GM12874 (cell line): ENCODE data around the gene TMEM231.

Experiments used
- TF ChIP-seq, protein P1 (sequence below): IDR thresholded peaks from 2 replicates; pipeline ENCODE4 v1.5.1; 2011; ENCODE audit warnings: low read depth, mild to moderate bottlenecking, control low read depth, low read length, moderate library complexity; ENCODE audit not compliant: insufficient read depth

TMEM231 gene

GRCh38 chr16:75575958-75576357 lies 19.9 kb upstream of the TMEM231 start:
- TF ChIP-seq, protein P1, sequence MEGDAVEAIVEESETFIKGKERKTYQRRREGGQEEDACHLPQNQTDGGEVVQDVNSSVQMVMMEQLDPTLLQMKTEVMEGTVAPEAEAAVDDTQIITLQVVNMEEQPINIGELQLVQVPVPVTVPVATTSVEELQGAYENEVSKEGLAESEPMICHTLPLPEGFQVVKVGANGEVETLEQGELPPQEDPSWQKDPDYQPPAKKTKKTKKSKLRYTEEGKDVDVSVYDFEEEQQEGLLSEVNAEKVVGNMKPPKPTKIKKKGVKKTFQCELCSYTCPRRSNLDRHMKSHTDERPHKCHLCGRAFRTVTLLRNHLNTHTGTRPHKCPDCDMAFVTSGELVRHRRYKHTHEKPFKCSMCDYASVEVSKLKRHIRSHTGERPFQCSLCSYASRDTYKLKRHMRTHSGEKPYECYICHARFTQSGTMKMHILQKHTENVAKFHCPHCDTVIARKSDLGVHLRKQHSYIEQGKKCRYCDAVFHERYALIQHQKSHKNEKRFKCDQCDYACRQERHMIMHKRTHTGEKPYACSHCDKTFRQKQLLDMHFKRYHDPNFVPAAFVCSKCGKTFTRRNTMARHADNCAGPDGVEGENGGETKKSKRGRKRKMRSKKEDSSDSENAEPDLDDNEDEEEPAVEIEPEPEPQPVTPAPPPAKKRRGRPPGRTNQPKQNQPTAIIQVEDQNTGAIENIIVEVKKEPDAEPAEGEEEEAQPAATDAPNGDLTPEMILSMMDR = no peak

- TF ChIP-seq, protein P1 = no peak
Measured at GRCh38 chr16:75573955-75574354, 17.9 kb upstream of the TMEM231 start.

DNA sequence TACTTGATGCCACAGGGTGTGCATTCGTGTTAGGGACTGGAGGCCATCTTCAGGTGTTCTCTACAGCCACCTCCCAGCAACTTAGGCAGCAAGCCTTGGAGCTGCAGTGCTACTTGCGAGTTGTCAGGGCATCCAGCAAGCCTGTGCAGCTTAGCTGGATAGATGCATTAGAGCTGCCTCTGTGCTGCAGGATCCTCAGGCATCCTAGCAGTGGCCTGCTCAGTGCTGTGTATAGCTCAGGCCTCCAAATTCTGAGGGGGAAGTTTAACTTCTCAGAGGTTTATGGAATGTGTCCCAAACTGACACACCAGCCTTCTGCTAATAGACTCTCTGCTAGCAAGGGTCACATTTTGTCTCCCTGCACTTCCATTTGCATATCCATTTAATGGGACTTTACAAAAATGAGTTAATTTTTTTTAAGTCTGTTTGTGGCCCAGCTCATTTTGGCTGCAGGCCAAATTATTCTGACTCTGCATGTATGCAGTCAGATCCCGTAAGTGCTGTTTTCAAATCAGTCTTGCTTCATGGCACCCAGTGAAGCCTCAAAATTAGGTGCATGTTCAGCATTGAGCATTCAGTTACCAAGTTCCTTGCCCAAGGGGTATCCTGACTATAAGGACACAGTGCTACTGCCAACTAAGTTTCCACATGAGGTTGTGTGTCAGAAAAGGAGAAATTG lies 17.0 kb upstream of the TMEM231 start:
- TF ChIP-seq, protein P1 = no peak

GRCh38 chr16:75570396-75571065 lies 14.5 kb upstream of the TMEM231 start:
- TF ChIP-seq, protein P1 = no peak

- TF ChIP-seq, protein P1 = no peak
Measured at GRCh38 chr16:75567911-75568310, 11.9 kb upstream of the TMEM231 start.

DNA sequence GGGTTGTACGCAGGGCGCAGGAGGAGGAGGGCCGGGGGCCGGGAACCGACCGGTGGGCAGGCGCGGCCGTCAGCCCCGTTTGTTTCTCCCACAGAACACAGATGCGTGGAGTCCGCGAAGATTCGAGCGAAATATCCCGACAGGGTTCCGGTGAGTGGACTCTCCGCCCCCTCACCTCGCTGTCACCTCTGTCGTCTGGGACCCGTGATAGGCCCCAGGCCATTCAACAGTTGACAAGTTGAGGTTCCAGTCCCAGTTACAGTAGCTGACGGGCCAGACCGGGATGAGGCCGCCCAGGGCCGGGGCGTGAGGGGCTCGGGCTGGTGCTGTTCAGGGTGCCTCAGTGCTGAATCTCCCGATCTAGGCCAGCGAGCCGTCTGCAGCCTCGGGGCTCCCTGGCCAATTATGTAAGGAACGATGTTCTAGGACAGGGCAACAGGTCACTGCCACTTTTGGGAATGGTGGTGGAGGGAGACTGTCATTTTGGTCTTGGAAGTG lies 10.8 kb upstream of the TMEM231 start:
- TF ChIP-seq, protein P1 = no peak

- TF ChIP-seq, protein P1 = no peak
Measured at GRCh38 chr16:75566040-75566757, 10.1 kb upstream of the TMEM231 start, which contains the start of gene GABARAPL2. TSS of gene GABARAPL2 (plus strand) at chr16:75566379. CDS start at chr16:75566487, 108 bp downstream.
